Left ventricle myocardium inferior (tissue), 1 donor: ENCODE data around the gene TSKU. TPM values are rescaled to one million over a fixed set of nuclear protein-coding genes. Genes with fewer than 3 reads are reported as not detected.

Experiments
- DNase-seq: peaks from one replicate; pipeline ENCODE4 v3.0.0-alpha.2; 2020
- H3K27ac ChIP-seq: fragments of 200-600 bp; replicated peaks from 2 replicates; pipeline ENCODE4 v1.8.0; 2021
- H3K27me3 ChIP-seq: fragments of 200-600 bp; 2 replicates; pipeline ENCODE4 v1.8.0; 2021; ENCODE audit warnings: low read depth
- H3K36me3 ChIP-seq: fragments of 200-600 bp; 2 replicates; pipeline ENCODE4 v1.8.0; 2021
- H3K4me1 ChIP-seq: fragments of 200-600 bp; 2 replicates; pipeline ENCODE4 v1.8.0; 2021
- H3K4me3 ChIP-seq: fragments of 200-600 bp; 2 replicates; pipeline ENCODE4 v1.8.0; 2021; ENCODE audit warnings: mild to moderate bottlenecking, moderate library complexity
- H3K9me3 ChIP-seq: fragments of 200-600 bp; replicated peaks from 2 replicates; pipeline ENCODE4 v1.8.0; 2021
- intact Hi-C: fragments of 100-400 bp; cut with micrococcal nuclease; formaldehyde crosslinking; loops from one replicate; pipeline ENCODE4 v1.11.0; 2022
- total RNA-seq: library from RNA; stranded (reverse); fragmentation: NEBNext Ultra II Directional; extraction: Animal tissue kit (Norgen Biotek cat#: 25700); gene quantifications from one replicate; pipeline ENCODE4 v1.2.1, GENCODE V29; 2021
- TF ChIP-seq, protein P1 (sequence below): fragments of 200-600 bp; IDR thresholded peaks from 2 replicates; pipeline ENCODE4 v1.8.0; 2021; ENCODE audit warnings: antibody characterized with exemption, mild to moderate bottlenecking, borderline replicate concordance
- donor health status: DM: no; HTN: yes; CAD: no; lungs with severe emphysema.

The TSKU gene
- total RNA-seq, 1 donor from 2014 or later, result 12.1 TPM

GRCh38 chr11:76747915-76748860, 35.0 kb upstream of the TSKU start:
- Histone ChIP-seq H3K27ac (no peak overlapping the region), H3K36me3 (no peaks in the 10 kb centered on the region), H3K9me3 (no peaks in the 10 kb centered on the region), H3K27me3 (no peaks in the 10 kb centered on the region), H3K4me1 (peaks cover 51% of the 10 kb centered on the region), H3K4me3 (no peak overlapping the region)
- intact Hi-C loops, result no loop called here
- TF ChIP-seq, protein P1, sequence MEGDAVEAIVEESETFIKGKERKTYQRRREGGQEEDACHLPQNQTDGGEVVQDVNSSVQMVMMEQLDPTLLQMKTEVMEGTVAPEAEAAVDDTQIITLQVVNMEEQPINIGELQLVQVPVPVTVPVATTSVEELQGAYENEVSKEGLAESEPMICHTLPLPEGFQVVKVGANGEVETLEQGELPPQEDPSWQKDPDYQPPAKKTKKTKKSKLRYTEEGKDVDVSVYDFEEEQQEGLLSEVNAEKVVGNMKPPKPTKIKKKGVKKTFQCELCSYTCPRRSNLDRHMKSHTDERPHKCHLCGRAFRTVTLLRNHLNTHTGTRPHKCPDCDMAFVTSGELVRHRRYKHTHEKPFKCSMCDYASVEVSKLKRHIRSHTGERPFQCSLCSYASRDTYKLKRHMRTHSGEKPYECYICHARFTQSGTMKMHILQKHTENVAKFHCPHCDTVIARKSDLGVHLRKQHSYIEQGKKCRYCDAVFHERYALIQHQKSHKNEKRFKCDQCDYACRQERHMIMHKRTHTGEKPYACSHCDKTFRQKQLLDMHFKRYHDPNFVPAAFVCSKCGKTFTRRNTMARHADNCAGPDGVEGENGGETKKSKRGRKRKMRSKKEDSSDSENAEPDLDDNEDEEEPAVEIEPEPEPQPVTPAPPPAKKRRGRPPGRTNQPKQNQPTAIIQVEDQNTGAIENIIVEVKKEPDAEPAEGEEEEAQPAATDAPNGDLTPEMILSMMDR, result no peak
- no peak for DNase-seq

GRCh38 chr11:76748948-76749347, 34.2 kb upstream of the TSKU start:
- TF ChIP-seq, protein P1, result no peak
- Histone ChIP-seq H3K9me3 (no peaks in the 10 kb centered on the region), H3K36me3 (no peaks in the 10 kb centered on the region), H3K4me3 (no peak overlapping the region), H3K4me1 (peaks cover 56% of the 10 kb centered on the region), H3K27me3 (no peaks in the 10 kb centered on the region), H3K27ac (peak overlapping the region; percentile 36)
- intact Hi-C loops, result no loop called here
- DNase-seq, result no peak

- Histone ChIP-seq H3K27me3 (no peaks in the 10 kb centered on the region), H3K27ac (no peak overlapping the region), H3K4me1 (peaks cover 50% of the 10 kb centered on the region), H3K4me3 (no peak overlapping the region), H3K9me3 (no peaks in the 10 kb centered on the region), H3K36me3 (no peaks in the 10 kb centered on the region)
- no peak for DNase-seq
- TF ChIP-seq, protein P1, result no peak
- intact Hi-C loops, result no loop called here
These were observed 33.1 kb upstream of the TSKU start for GRCh38 chr11:76750067-76750466.

DNA sequence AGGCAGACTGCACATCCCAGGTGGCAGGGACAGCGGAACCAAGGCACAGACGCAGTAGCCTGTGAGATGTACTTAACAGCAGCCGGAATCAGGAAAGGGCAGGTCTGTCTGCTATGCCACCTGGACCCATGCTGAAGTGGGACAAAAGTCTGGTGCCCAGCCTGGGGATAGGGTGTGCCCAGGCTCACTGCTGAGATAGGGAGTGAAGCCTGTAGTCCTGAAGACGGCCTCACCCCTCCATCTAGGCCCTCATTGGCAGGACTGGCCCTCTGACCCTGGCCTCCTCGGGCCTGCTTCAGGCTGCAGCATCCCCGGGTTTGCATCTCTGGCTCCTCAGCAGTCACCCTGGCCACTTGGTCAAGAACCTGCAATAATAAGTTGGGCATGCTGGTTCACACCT, 32.4 kb upstream of the TSKU start:
- no peak overlapping the region for H3K4me3 ChIP-seq
- H3K9me3 ChIP-seq, result no peaks in the 10 kb centered on the region
- H3K4me1 ChIP-seq, result peaks cover 43% of the 10 kb centered on the region
- no peaks in the 10 kb centered on the region for H3K36me3 ChIP-seq
- H3K27ac ChIP-seq, result no peak overlapping the region
- TF ChIP-seq, protein P1, result no peak
- no peaks in the 10 kb centered on the region for H3K27me3 ChIP-seq
- intact Hi-C loops, result no loop called here
- no peak for DNase-seq

- Histone ChIP-seq H3K27ac (peak overlapping the region; percentile 70), H3K9me3 (no peaks in the 10 kb centered on the region), H3K36me3 (no peaks in the 10 kb centered on the region), H3K4me1 (peaks cover 37% of the 10 kb centered on the region), H3K4me3 (peak overlapping the region; percentile 38), H3K27me3 (no peaks in the 10 kb centered on the region)
- TF ChIP-seq, protein P1, result no peak
- intact Hi-C loops, result no loop called here
- peak; percentile 88 for DNase-seq
These were observed 30.6 kb upstream of the TSKU start for GRCh38 chr11:76752321-76753143.
